ENCODE results near the gene RAP1GAP. TPM values are rescaled to one million over a fixed set of nuclear protein-coding genes. Genes with fewer than 3 reads are reported as not detected.

Gene RAP1GAP
- total and polyA plus RNA-seq, 4 donors, result 8.6 to 23.1 (median 11.3) TPM

DNA sequence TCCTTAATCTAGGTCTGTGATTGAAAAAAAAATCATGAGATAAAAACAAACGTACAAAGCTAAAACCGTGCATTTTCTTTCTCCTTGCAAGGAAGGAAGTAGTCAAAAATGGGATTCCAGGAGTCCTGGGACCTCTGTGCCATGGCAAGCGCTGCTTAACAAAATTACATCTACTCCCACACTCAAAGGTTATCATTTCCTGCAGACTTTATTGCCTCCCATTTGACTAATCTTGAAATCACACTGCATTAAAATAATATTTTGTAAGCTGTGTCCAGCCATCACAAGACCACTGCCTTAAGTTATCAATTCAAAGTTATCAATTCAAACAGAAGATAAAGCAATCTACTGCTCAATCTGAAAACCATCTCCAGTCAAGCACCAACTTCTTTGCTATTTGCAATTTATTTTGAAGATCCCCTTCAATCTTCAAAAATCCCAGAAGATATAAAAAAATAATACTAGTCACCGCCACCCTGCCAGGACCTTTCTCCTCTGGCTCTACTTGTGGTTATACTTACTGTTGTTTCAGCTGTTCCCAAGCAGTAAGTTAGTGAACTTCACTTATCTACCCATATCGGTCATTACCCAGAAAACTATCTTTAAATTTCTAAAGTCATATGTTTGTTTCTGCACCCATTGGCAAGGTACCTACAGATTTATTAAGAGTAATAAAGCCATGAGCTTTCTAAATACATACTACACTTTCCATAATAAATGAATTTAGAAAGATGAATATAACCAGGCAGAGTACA, 38.1 kb upstream of the RAP1GAP start:
- Histone ChIP-seq H3K9ac (ENCODE audit: low read depth in 1 of 2, low read length in 2 of 2) (no peak overlapping the region), H3K27me3 (ENCODE audit: control insufficient read depth in 4 of 4, insufficient read depth in 4 of 4, low read length in 3 of 4) (no peaks in the 10 kb centered on the region), H3K4me3 (ENCODE audit: low read depth in 1 of 3, low read length in 3 of 3) (no peak overlapping the region), H3K4me1 (ENCODE audit: control insufficient read depth in 4 of 4, insufficient read depth in 4 of 4, low read length in 3 of 4) (peaks cover 0 to 4% (median 1%) of the 10 kb centered on the region in 4 donors), H3K27ac (ENCODE audit: low read depth in 1 of 2, low read length in 2 of 2) (no peak overlapping the region), H3K9me3 (ENCODE audit: control insufficient read depth in 4 of 4, low read length in 3 of 4) (no peaks in the 10 kb centered on the region), H3K36me3 (ENCODE audit: control insufficient read depth in 4 of 4, insufficient read depth in 3 of 4, low read depth in 1 of 4, low read length in 3 of 4) (peaks cover 8 to 28% (median 19%) of the 10 kb centered on the region in 4 donors)
- no peak for TF ChIP-seq YY1 (IDR thresholded peaks at IDR 0.05)
- WGBS, result 82% methylated on average over 5 of the region's 5 CpGs
- no peak for DNase-seq (ENCODE audit: low spot score)

DNA sequence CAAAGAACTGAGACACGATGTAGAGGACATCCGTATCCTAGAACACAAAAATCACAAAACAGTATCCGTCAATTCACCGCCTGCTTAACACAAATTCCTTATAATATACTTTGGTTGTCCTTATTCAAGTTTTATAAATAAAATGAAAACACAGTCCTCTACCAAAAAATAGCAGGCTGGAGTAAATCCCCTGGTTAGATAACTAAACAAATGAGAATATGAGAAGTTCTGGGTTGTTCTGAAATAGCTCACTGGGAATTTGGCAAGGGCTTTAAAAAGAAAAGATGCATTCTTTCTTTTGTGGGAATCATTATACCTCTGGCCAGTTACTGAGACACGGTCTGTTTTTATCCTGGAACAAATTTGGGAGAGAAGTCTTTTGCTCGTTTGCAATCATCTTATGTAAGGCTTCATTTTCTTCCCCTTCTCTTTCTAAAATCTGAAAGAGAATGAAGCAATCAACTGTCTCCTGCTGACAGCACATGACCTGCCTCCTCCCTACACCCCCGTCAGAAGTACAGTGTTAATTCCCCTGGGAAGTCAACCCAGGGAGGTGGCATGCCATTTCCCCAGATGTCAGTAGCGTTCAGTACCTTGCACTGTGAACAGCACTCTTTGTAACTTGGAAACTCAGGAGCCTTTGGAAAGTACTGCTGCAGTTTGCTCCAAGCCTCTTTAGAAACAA, 37.1 kb upstream of the RAP1GAP start:
- no peak for TF ChIP-seq HNF4G (IDR thresholded peaks at IDR 0.05)
- no peak for TF ChIP-seq RXRA (IDR thresholded peaks at IDR 0.05)
- no peak for TF ChIP-seq GABPA (IDR thresholded peaks at IDR 0.05 in 1 of 2, conservative IDR thresholded peaks at IDR 0.05 in 1 of 2)
- no peak for TF ChIP-seq NR2F2 (IDR thresholded peaks at IDR 0.05)
- no peak for TF ChIP-seq SP1 (IDR thresholded peaks at IDR 0.05)
- TF ChIP-seq EGR1 (IDR thresholded peaks at IDR 0.05; ENCODE audit: low read depth in 2 of 2), result no peak
- no peak for TF ChIP-seq TAF1 (conservative IDR thresholded peaks at IDR 0.05)
- TF ChIP-seq, protein P1, sequence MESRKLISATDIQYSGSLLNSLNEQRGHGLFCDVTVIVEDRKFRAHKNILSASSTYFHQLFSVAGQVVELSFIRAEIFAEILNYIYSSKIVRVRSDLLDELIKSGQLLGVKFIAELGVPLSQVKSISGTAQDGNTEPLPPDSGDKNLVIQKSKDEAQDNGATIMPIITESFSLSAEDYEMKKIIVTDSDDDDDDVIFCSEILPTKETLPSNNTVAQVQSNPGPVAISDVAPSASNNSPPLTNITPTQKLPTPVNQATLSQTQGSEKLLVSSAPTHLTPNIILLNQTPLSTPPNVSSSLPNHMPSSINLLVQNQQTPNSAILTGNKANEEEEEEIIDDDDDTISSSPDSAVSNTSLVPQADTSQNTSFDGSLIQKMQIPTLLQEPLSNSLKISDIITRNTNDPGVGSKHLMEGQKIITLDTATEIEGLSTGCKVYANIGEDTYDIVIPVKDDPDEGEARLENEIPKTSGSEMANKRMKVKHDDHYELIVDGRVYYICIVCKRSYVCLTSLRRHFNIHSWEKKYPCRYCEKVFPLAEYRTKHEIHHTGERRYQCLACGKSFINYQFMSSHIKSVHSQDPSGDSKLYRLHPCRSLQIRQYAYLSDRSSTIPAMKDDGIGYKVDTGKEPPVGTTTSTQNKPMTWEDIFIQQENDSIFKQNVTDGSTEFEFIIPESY (IDR thresholded peaks at IDR 0.05), result no peak
- TF ChIP-seq HNF4A (conservative IDR thresholded peaks at IDR 0.05), result no peak
- TF ChIP-seq JUND (IDR thresholded peaks at IDR 0.05), result no peak
- TF ChIP-seq, protein P2, sequence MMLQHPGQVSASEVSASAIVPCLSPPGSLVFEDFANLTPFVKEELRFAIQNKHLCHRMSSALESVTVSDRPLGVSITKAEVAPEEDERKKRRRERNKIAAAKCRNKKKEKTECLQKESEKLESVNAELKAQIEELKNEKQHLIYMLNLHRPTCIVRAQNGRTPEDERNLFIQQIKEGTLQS (IDR thresholded peaks at IDR 0.05), result no peak
- Histone ChIP-seq H3K36me3 (ENCODE audit: control insufficient read depth in 4 of 4, insufficient read depth in 3 of 4, low read depth in 1 of 4, low read length in 3 of 4) (peaks cover 8 to 25% (median 21%) of the 10 kb centered on the region in 4 donors), H3K4me1 (ENCODE audit: control insufficient read depth in 4 of 4, insufficient read depth in 4 of 4, low read length in 3 of 4) (peaks cover 0 to 4% (median 1%) of the 10 kb centered on the region in 4 donors), H3K27me3 (ENCODE audit: control insufficient read depth in 4 of 4, insufficient read depth in 4 of 4, low read length in 3 of 4) (no peaks in the 10 kb centered on the region), H3K9ac (ENCODE audit: low read depth in 1 of 2, low read length in 2 of 2) (no peak overlapping the region), H3K4me3 (ENCODE audit: low read depth in 1 of 3, low read length in 3 of 3) (no peak overlapping the region), H3K9me3 (ENCODE audit: control insufficient read depth in 4 of 4, low read length in 3 of 4) (no peaks in the 10 kb centered on the region), H3K27ac (ENCODE audit: low read depth in 1 of 2, low read length in 2 of 2) (no peak overlapping the region)
- WGBS, result 83% methylated on average over 8 of the region's 8 CpGs
- DNase-seq (ENCODE audit: low spot score), result no peak

DNA sequence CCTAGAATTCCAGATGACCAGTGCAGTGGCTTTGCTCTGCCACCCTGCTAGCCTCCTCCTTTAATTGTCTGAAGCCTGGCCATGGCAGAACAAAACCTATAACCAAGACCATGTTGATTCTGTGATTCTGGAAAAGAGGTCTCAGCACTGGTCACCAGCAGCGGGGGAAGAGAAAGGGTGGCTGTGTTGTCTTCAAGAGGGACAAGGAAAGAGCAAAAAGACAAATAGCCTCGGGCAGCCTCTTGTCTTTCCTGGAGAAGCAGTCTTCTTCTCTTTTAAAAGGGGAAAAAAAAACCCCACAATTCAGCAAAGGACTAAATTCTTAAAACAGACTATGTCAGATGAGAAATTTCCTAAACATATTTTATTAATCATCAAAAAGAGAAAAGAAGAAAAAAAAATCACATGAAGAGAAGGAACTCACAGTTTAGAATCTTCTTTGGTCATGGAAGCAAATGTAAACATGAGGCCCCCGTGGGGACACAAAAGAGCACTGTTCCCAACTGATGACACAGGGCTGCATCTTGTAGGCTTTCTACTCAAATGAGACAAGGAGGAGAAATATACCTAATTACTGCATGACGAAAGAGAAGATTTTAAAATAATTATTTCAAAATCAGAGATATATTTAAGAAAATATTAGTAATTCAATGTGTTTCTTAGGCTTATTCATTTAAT, 36.3 kb upstream of the RAP1GAP start:
- WGBS, result 86% methylated on average over 4 of the region's 4 CpGs
- no peak overlapping the region for H3K4me3 ChIP-seq (ENCODE audit: low read depth in 1 of 3, low read length in 3 of 3)
- peaks cover 0 to 4% (median 1%) of the 10 kb centered on the region in 4 donors for H3K4me1 ChIP-seq (ENCODE audit: control insufficient read depth in 4 of 4, insufficient read depth in 4 of 4, low read length in 3 of 4)
- no peak for TF ChIP-seq NR2F2 (IDR thresholded peaks at IDR 0.05)
- TF ChIP-seq FOXA2 (IDR thresholded peaks at IDR 0.05), result no peak
- no peak for TF ChIP-seq RAD21 (IDR thresholded peaks at IDR 0.05)
- no peak for TF ChIP-seq GABPA (IDR thresholded peaks at IDR 0.05 in 1 of 2, conservative IDR thresholded peaks at IDR 0.05 in 1 of 2)
- no peak for TF ChIP-seq YY1 (IDR thresholded peaks at IDR 0.05)
- no peak for TF ChIP-seq JUND (IDR thresholded peaks at IDR 0.05)
- no peak for TF ChIP-seq RXRA (IDR thresholded peaks at IDR 0.05)
- TF ChIP-seq, protein P1 (IDR thresholded peaks at IDR 0.05), result no peak
- TF ChIP-seq, protein P2 (IDR thresholded peaks at IDR 0.05), result no peak
- no peak for TF ChIP-seq HNF4G (IDR thresholded peaks at IDR 0.05)
- TF ChIP-seq FOXA1 (IDR thresholded peaks at IDR 0.05), result no peak
- TF ChIP-seq TAF1 (conservative IDR thresholded peaks at IDR 0.05), result no peak
- TF ChIP-seq EGR1 (IDR thresholded peaks at IDR 0.05; ENCODE audit: low read depth in 2 of 2), result no peak
- no peak for TF ChIP-seq SP1 (IDR thresholded peaks at IDR 0.05)
- TF ChIP-seq, protein P3, sequence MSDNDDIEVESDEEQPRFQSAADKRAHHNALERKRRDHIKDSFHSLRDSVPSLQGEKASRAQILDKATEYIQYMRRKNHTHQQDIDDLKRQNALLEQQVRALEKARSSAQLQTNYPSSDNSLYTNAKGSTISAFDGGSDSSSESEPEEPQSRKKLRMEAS (IDR thresholded peaks at IDR 0.05), result no peak
- no peak for TF ChIP-seq HNF4A (conservative IDR thresholded peaks at IDR 0.05)
- H3K36me3 ChIP-seq (ENCODE audit: control insufficient read depth in 4 of 4, insufficient read depth in 3 of 4, low read depth in 1 of 4, low read length in 3 of 4), result peaks cover 9 to 27% (median 23%) of the 10 kb centered on the region in 4 donors
- DNase-seq (ENCODE audit: low spot score), result no peak
- H3K27me3 ChIP-seq (ENCODE audit: control insufficient read depth in 4 of 4, insufficient read depth in 4 of 4, low read length in 3 of 4), result no peaks in the 10 kb centered on the region
- H3K9me3 ChIP-seq (ENCODE audit: control insufficient read depth in 4 of 4, low read length in 3 of 4), result no peaks in the 10 kb centered on the region
- H3K27ac ChIP-seq (ENCODE audit: low read depth in 1 of 2, low read length in 2 of 2), result no peak overlapping the region
- H3K9ac ChIP-seq (ENCODE audit: low read depth in 1 of 2, low read length in 2 of 2), result no peak overlapping the region

All from liver (tissue), 9 donors.